Measurements from ENCODE around the gene KIRREL3. TPM values are rescaled to one million over a fixed set of nuclear protein-coding genes. Genes with fewer than 3 reads are reported as not detected.

The KIRREL3 gene
- total RNA-seq, 2 experiments from 2014 or later, result not detected

GRCh38 chr11:126602993-126603392, 397.6 kb downstream of the KIRREL3 start:
- H3K9me3 Mint-ChIP-seq, result no peaks in the 10 kb centered on the region
- no peaks in the 10 kb centered on the region for H3K4me1 ChIP-seq (ENCODE audit: insufficient read depth, low read length)
- H3K27ac ChIP-seq (ENCODE audit: low read depth in 1 of 2, low read length in 2 of 2), result no peak overlapping the region
- no peak overlapping the region for H3K27ac Mint-ChIP-seq
- H3K36me3 Mint-ChIP-seq (ENCODE audit: low read depth), result no peaks in the 10 kb centered on the region
- no peak overlapping the region for H3K4me3 Mint-ChIP-seq
- peaks cover 0 to 17% of the 10 kb centered on the region in 2 experiments for H3K9me3 ChIP-seq (ENCODE audit: control insufficient read depth in 1 of 2, insufficient read depth in 1 of 2, low read length in 2 of 2)
- H3K27me3 Mint-ChIP-seq, result peaks cover 47% of the 10 kb centered on the region
- H3K4me3 ChIP-seq (ENCODE audit: low read length), result no peak overlapping the region
- peaks cover 10 to 13% of the 10 kb centered on the region in 2 experiments for H3K27me3 ChIP-seq (ENCODE audit: control insufficient read depth in 1 of 2, insufficient read depth in 2 of 2, low read length in 2 of 2)
- H3K4me1 Mint-ChIP-seq (ENCODE audit: low read depth), result no peaks in the 10 kb centered on the region
- no peak for DNase-seq
- H3K36me3 ChIP-seq (ENCODE audit: insufficient read depth, low read length), result no peaks in the 10 kb centered on the region
- intact Hi-C loops (cut with DNase I, micrococcal nuclease), result no loop called here
- ChIA-PET POLR2A (no interaction called here), CTCF (no interaction called here)
- no peak for ATAC-seq (ENCODE audit: poor library complexity)
- no peak for TF ChIP-seq CTCF (IDR thresholded peaks at IDR 0.05)

- CTCF ChIA-PET, result no interaction called here
Measured at GRCh38 chr11:126602349-126602940, 398.1 kb downstream of the KIRREL3 start.

GRCh38 chr11:126601550-126602215, 398.9 kb downstream of the KIRREL3 start:
- ATAC-seq (ENCODE audit: poor library complexity) (no peak), DNase-seq (no peak)
- Mint-ChIP-seq H3K36me3 (ENCODE audit: low read depth) (no peaks in the 10 kb centered on the region), H3K4me3 (no peak overlapping the region), H3K4me1 (ENCODE audit: low read depth) (no peaks in the 10 kb centered on the region), H3K27ac (no peak overlapping the region), H3K27me3 (peaks cover 41% of the 10 kb centered on the region), H3K9me3 (no peaks in the 10 kb centered on the region)
- intact Hi-C loops (cut with DNase I, micrococcal nuclease), result no loop called here
- H3K36me3 ChIP-seq (ENCODE audit: insufficient read depth, low read length), result no peaks in the 10 kb centered on the region
- POLR2A ChIA-PET, result no interaction called here
- H3K9me3 ChIP-seq (ENCODE audit: control insufficient read depth in 1 of 2, insufficient read depth in 1 of 2, low read length in 2 of 2), result peaks cover 0 to 17% of the 10 kb centered on the region in 2 experiments
- no peaks in the 10 kb centered on the region for H3K4me1 ChIP-seq (ENCODE audit: insufficient read depth, low read length)
- H3K27me3 ChIP-seq (ENCODE audit: control insufficient read depth in 1 of 2, insufficient read depth in 2 of 2, low read length in 2 of 2), result peaks cover 7 to 13% of the 10 kb centered on the region in 2 experiments
- H3K27ac ChIP-seq (ENCODE audit: low read depth in 1 of 2, low read length in 2 of 2), result no peak overlapping the region
- CTCF ChIA-PET, result no interaction called here
- no peak overlapping the region for H3K4me3 ChIP-seq (ENCODE audit: low read length)
- no peak for TF ChIP-seq CTCF (IDR thresholded peaks at IDR 0.05)

More at GRCh38 chr11:126602349-126602940, 398.1 kb downstream of the KIRREL3 start:
- ATAC-seq (ENCODE audit: poor library complexity) (no peak), DNase-seq (no peak)
- Histone ChIP-seq H3K27ac (ENCODE audit: low read depth in 1 of 2, low read length in 2 of 2) (no peak overlapping the region), H3K4me1 (ENCODE audit: insufficient read depth, low read length) (no peaks in the 10 kb centered on the region), H3K27me3 (ENCODE audit: control insufficient read depth in 1 of 2, insufficient read depth in 2 of 2, low read length in 2 of 2) (peaks cover 10 to 13% of the 10 kb centered on the region in 2 experiments), H3K9me3 (ENCODE audit: control insufficient read depth in 1 of 2, insufficient read depth in 1 of 2, low read length in 2 of 2) (peaks cover 0 to 17% of the 10 kb centered on the region in 2 experiments), H3K36me3 (ENCODE audit: insufficient read depth, low read length) (no peaks in the 10 kb centered on the region), H3K4me3 (ENCODE audit: low read length) (no peak overlapping the region)
- intact Hi-C loops (cut with DNase I, micrococcal nuclease), result no loop called here
- no peaks in the 10 kb centered on the region for H3K4me1 Mint-ChIP-seq (ENCODE audit: low read depth)
- H3K4me3 Mint-ChIP-seq, result no peak overlapping the region
- peaks cover 47% of the 10 kb centered on the region for H3K27me3 Mint-ChIP-seq
- H3K27ac Mint-ChIP-seq, result no peak overlapping the region
- POLR2A ChIA-PET, result no interaction called here
- TF ChIP-seq CTCF (IDR thresholded peaks at IDR 0.05), result no peak
- no peaks in the 10 kb centered on the region for H3K9me3 Mint-ChIP-seq
- no peaks in the 10 kb centered on the region for H3K36me3 Mint-ChIP-seq (ENCODE audit: low read depth)

Data from CD4-positive, alpha-beta T cell (primary cell).